Left ventricle myocardium inferior (tissue), 1 donor: ENCODE data around the gene MYO3A. TPM values are rescaled to one million over a fixed set of nuclear protein-coding genes. Genes with fewer than 3 reads are reported as not detected.

Experiments
- DNase-seq: peaks from one replicate; pipeline ENCODE4 v3.0.0-alpha.2; 2020
- H3K27ac ChIP-seq: fragments of 200-600 bp; replicated peaks from 2 replicates; pipeline ENCODE4 v1.8.0; 2021
- H3K27me3 ChIP-seq: fragments of 200-600 bp; 2 replicates; pipeline ENCODE4 v1.8.0; 2021; ENCODE audit warnings: low read depth
- H3K36me3 ChIP-seq: fragments of 200-600 bp; 2 replicates; pipeline ENCODE4 v1.8.0; 2021
- H3K4me1 ChIP-seq: fragments of 200-600 bp; 2 replicates; pipeline ENCODE4 v1.8.0; 2021
- H3K4me3 ChIP-seq: fragments of 200-600 bp; 2 replicates; pipeline ENCODE4 v1.8.0; 2021; ENCODE audit warnings: mild to moderate bottlenecking, moderate library complexity
- H3K9me3 ChIP-seq: fragments of 200-600 bp; replicated peaks from 2 replicates; pipeline ENCODE4 v1.8.0; 2021
- intact Hi-C: fragments of 100-400 bp; cut with micrococcal nuclease; formaldehyde crosslinking; loops from one replicate; pipeline ENCODE4 v1.11.0; 2022
- total RNA-seq: library from RNA; stranded (reverse); fragmentation: NEBNext Ultra II Directional; extraction: Animal tissue kit (Norgen Biotek cat#: 25700); gene quantifications from one replicate; pipeline ENCODE4 v1.2.1, GENCODE V29; 2021
- TF ChIP-seq, protein P1 (sequence below): fragments of 200-600 bp; IDR thresholded peaks from 2 replicates; pipeline ENCODE4 v1.8.0; 2021; ENCODE audit warnings: antibody characterized with exemption, mild to moderate bottlenecking, borderline replicate concordance
- donor health status: DM: no; HTN: yes; CAD: no; lungs with severe emphysema.

Gene MYO3A
- total RNA-seq, 1 donor from 2014 or later = not detected

DNA sequence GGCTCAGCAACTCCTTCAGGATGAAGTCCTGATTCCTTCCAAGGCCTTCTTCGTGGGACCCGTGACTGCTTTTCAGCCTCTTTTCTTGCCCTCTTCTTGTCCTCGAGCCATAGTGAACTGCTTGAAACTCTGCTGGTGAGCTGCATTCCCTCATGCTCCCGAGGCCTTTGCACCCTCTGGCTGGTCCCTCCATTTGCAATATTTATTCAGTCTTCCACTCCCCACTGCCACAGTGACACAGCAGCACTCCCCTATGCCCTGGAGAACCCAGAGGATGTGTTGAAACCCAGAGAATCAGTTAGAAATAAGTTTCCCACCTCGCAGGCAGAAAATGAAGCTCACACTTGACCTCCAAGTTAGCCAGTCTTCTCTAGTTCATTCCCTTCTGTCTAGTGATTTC, 260.2 kb downstream of the MYO3A start:
- intact Hi-C loops = no loop called here
- Histone ChIP-seq H3K27me3 (no peaks in the 10 kb centered on the region), H3K36me3 (no peaks in the 10 kb centered on the region), H3K9me3 (peaks cover under 1% of the 10 kb centered on the region), H3K4me1 (no peaks in the 10 kb centered on the region), H3K27ac (no peak overlapping the region), H3K4me3 (no peak overlapping the region)
- TF ChIP-seq, protein P1, sequence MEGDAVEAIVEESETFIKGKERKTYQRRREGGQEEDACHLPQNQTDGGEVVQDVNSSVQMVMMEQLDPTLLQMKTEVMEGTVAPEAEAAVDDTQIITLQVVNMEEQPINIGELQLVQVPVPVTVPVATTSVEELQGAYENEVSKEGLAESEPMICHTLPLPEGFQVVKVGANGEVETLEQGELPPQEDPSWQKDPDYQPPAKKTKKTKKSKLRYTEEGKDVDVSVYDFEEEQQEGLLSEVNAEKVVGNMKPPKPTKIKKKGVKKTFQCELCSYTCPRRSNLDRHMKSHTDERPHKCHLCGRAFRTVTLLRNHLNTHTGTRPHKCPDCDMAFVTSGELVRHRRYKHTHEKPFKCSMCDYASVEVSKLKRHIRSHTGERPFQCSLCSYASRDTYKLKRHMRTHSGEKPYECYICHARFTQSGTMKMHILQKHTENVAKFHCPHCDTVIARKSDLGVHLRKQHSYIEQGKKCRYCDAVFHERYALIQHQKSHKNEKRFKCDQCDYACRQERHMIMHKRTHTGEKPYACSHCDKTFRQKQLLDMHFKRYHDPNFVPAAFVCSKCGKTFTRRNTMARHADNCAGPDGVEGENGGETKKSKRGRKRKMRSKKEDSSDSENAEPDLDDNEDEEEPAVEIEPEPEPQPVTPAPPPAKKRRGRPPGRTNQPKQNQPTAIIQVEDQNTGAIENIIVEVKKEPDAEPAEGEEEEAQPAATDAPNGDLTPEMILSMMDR = no peak
- DNase-seq = no peak

- Histone ChIP-seq H3K4me1 (no peaks in the 10 kb centered on the region), H3K9me3 (no peaks in the 10 kb centered on the region), H3K27me3 (no peaks in the 10 kb centered on the region), H3K36me3 (no peaks in the 10 kb centered on the region), H3K4me3 (no peak overlapping the region), H3K27ac (no peak overlapping the region)
- TF ChIP-seq, protein P1 = no peak
- intact Hi-C loops = no loop called here
- no peak for DNase-seq
These were observed 263.2 kb downstream of the MYO3A start for GRCh38 chr10:26197248-26197647.

DNA sequence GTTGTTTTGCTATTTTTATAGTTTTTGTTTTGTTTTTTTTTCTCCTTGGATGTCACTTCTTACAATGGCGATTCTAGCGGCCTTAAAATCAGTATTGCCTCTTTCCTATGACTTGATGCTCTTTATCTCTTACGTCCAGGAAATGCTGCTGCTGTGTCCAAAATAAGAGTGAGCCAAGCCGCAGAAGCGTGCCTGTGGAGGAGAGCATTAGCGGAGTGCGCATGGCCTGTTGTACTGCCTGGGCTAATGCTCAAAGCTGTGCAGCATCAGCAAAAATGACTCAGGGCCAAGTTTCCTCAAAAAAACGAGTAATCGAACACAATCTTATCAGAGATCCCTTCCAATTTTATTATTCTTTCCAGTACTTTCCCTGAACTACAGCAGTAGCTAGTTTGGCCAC, 264.1 kb downstream of the MYO3A start:
- Histone ChIP-seq H3K27ac (no peak overlapping the region), H3K4me3 (no peak overlapping the region), H3K36me3 (no peaks in the 10 kb centered on the region), H3K27me3 (no peaks in the 10 kb centered on the region), H3K4me1 (no peaks in the 10 kb centered on the region), H3K9me3 (no peaks in the 10 kb centered on the region)
- intact Hi-C loops = no loop called here
- no peak for DNase-seq
- TF ChIP-seq, protein P1 = no peak

DNA sequence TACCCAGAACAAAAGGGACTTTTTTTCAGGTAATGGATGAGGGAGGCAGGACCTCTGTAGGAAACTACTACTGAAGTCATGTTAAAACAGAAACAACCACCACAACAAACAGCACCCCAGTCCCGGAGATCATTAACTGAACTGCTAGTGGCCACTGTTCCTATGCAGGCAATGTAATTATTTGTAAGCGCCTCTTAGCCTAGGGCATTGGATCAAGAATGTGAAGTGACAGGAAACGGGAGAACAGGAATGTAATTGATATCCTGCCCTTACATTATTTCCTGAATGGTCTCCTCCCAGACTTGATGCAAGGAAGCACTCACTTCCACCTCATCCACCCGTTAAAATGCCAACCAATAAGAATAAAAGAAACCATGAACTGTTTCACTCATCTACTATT, 265.8 kb downstream of the MYO3A start:
- TF ChIP-seq, protein P1 = no peak
- no peaks in the 10 kb centered on the region for H3K4me1 ChIP-seq
- no peaks in the 10 kb centered on the region for H3K9me3 ChIP-seq
- intact Hi-C loops = no loop called here
- H3K36me3 ChIP-seq = no peaks in the 10 kb centered on the region
- DNase-seq = no peak
- no peak overlapping the region for H3K4me3 ChIP-seq
- no peaks in the 10 kb centered on the region for H3K27me3 ChIP-seq
- no peak overlapping the region for H3K27ac ChIP-seq

DNA sequence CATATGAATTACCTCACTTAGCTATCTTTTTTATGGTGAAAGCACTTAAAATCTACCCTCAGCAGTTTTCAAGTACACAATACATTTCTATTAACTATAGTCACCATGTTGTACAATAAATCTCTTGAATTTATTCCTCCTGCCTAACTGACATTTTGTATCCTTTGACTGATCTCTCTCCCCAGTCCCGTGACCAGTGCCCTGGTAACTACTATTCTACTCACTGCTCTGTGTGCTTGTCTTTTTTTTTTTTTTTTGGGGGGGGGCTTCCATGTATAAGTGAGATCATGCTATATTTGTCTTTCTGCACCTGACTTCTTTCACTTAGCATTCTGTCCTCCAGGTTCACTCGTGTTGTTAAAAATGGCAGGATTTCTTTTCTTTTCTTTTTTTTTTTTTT, 271.2 kb downstream of the MYO3A start:
- Histone ChIP-seq H3K27me3 (peaks cover 19% of the 10 kb centered on the region), H3K36me3 (no peaks in the 10 kb centered on the region), H3K27ac (no peak overlapping the region), H3K4me3 (no peak overlapping the region), H3K4me1 (no peaks in the 10 kb centered on the region), H3K9me3 (peaks cover 21% of the 10 kb centered on the region)
- TF ChIP-seq, protein P1 = no peak
- intact Hi-C loops = no loop called here
- no peak for DNase-seq
